Left lung (tissue), 10 donors: ENCODE data around the gene HRK. TPM values are rescaled to one million over a fixed set of nuclear protein-coding genes. Genes with fewer than 3 reads are reported as not detected.

Experiments used
- ATAC-seq: fragments of 200-7000 bp; cut with Tn5 transposase; one replicate; pipeline ENCODE4 v1.9.1; 2020; ENCODE audit warnings: moderate library complexity
- DNase-seq, 4 donors: peaks; one replicate each; pipeline ENCODE4 v3.0.0-alpha.2; 2013 to 2020
- H3K27ac ChIP-seq, 2 donors: fragments of 200-600 bp; sonication (generic) in 1 of 2; one replicate each; pipeline versions ENCODE4 v1.5.0 to v1.8.0; 2020 to 2021
- H3K27me3 ChIP-seq, 2 donors: fragments of 200-600 bp; sonication (generic) in 1 of 2; one replicate each; pipeline versions ENCODE4 v1.5.0 to v1.8.0; 2020 to 2021
- H3K36me3 ChIP-seq, 2 donors: fragments of 200-600 bp; sonication (generic) in 1 of 2; one replicate each; pipeline versions ENCODE4 v1.5.0 to v1.8.0; 2020 to 2021
- H3K4me1 ChIP-seq, 2 donors: fragments of 200-600 bp; one replicate each; pipeline ENCODE4 v1.8.0; 2021
- H3K4me3 ChIP-seq, 2 donors: fragments of 200-600 bp; sonication (generic) in 1 of 2; one replicate each; pipeline versions ENCODE4 v1.5.0 to v1.8.0; 2020 to 2021; ENCODE audit warnings: mild to moderate bottlenecking in 1 of 2
- H3K9me3 ChIP-seq, 2 donors: fragments of 200-600 bp; sonication (generic) in 1 of 2; one replicate each; pipeline versions ENCODE4 v1.5.0 to v1.8.0; 2020 to 2021
- CTCF ChIP-seq, 2 donors: fragments of 200-600 bp; sonication (generic) in 1 of 2; IDR thresholded peaks; one replicate each; pipeline versions ENCODE4 v1.5.0 to v1.8.0; 2021; ENCODE audit warnings: antibody characterized with exemption in 2 of 2
- intact Hi-C, 2 donors: fragments of 100-400 bp; cut with DNase I; formaldehyde crosslinking; loops; one replicate each; pipeline versions ENCODE4 v1.11.2 to v1.14.2; 2022
- polyA plus RNA-seq, 6 donors: library from polyadenylated mRNA; unstranded; fragments of 120-200 nt; gene quantifications; one replicate each; pipeline ENCODE4 v1.2.1, GENCODE V29; 2013; ENCODE audit not compliant: insufficient read length in 6 of 6
- total RNA-seq, 2 donors: library from RNA; stranded (reverse); fragmentation: NEBNext Ultra II Directional; extraction: Animal tissue kit (Norgen Biotek cat#: 25700); gene quantifications; one replicate each; pipeline ENCODE4 v1.2.1, GENCODE V29; 2021
- donor health status: DM: no; HTN: yes; CAD: no.
- donor health status: DM: no; HTN: no; CAD: no.

Gene HRK
- total and polyA plus RNA-seq, 8 donors = 0.06 to 0.34 (median 0.15) TPM

DNA sequence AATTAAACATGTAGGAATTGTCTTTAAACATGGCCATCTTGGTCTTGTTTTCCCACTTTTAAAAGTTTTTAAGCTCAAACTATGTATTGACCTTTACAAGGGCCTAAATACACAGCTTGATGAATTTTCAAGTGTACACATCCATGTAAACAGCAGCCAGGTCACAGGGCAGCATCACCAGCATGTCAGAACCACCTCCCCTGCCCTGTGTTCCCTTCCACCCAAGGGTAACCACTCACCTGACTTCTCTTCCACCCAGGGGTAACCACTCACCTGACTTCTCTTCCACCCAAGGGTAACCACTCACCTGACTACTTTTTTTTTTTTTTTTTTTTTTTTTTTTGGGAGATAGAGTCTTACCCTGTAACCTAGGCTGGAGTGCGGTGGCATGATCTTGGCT is 34.1 kb upstream of the HRK start:
- TF ChIP-seq CTCF (IDR thresholded peaks at IDR 0.05) = no peak
- Histone ChIP-seq H3K4me3 (no peak overlapping the region), H3K27me3 (no peaks in the 10 kb centered on the region), H3K9me3 (no peaks in the 10 kb centered on the region), H3K27ac (no peak overlapping the region), H3K36me3 (no peaks in the 10 kb centered on the region), H3K4me1 (peaks cover 17 to 31% of the 10 kb centered on the region in 2 donors)
- no peak for DNase-seq
- intact Hi-C loops = no loop called here
- no peak for ATAC-seq

DNA sequence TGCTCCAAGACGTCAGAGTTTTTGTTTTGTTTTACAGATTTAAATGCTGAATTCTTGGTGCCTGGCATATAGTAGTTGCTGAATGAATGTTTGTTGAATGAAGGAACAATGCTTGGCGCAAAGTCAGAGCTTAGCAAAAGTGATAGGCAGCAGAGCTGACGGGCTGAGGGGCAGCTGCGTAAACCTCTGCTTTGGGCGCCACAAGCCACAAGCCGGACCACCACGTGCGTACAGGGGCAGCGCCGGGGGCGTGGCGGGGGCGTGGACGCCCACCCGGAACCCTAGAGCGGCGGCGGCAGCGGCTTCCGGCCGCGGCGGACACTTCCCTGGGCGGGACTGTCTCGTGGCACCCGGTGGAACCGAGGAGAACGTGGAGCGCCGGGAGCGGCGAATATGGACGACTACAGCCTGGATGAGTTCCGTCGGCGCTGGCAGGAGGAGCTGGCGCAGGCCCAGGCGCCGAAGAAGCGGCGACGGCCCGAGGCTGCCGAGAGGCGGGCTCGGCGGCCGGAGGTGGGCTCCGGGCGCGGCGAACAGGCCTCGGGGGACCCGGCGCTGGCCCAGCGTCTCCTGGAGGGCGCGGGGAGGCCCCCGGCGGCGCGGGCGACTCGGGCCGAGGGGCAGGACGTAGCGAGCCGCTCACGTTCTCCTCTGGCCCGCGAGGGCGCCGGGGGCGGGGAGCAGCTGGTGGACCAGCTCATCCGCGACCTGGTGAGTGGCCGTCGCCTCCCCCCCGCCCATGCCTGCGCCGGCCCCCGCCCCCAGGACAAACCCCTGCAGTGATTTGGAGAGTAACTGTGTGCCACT is 29.6 kb upstream of the HRK start, which contains the start of gene FBXW8:
FBXW8 (plus strand) TSS at position 306 of the 807 bp plus-strand sequence; CDS start at position 394, 88 bp downstream.
- intact Hi-C loops = no loop called here

GRCh38 chr12:116910280-116910644 is 29.0 kb upstream of the HRK start:
- no peaks in the 10 kb centered on the region for H3K9me3 ChIP-seq
- no peak for DNase-seq
- H3K27me3 ChIP-seq = peaks cover 0 to 3% of the 10 kb centered on the region in 2 donors
- peaks cover 4 to 21% of the 10 kb centered on the region in 2 donors for H3K4me1 ChIP-seq
- intact Hi-C loops = no loop called here
- H3K36me3 ChIP-seq = no peaks in the 10 kb centered on the region
- ATAC-seq = no peak
- TF ChIP-seq CTCF (IDR thresholded peaks at IDR 0.05) = no peak
- peak overlapping the region; percentile 82 to 88 for H3K4me3 ChIP-seq
- peak overlapping the region; percentile 77 to 79 for H3K27ac ChIP-seq

More for the DNA sequence above, 29.6 kb upstream of the HRK start, which contains the start of gene FBXW8:
- peaks cover 4 to 21% of the 10 kb centered on the region in 2 donors for H3K4me1 ChIP-seq
- H3K27me3 ChIP-seq = no peaks in the 10 kb centered on the region
- peak; percentile 95 for ATAC-seq
- H3K27ac ChIP-seq = peak within 1 kb of the TSS; percentile 77 to 79
- no peaks in the 10 kb centered on the region for H3K9me3 ChIP-seq
- no peaks in the 10 kb centered on the region for H3K36me3 ChIP-seq
- peak; percentile 63 to 93 (median 77) for DNase-seq
- TF ChIP-seq CTCF (IDR thresholded peaks at IDR 0.05) = no peak
- peak within 1 kb of the TSS; percentile 82 to 88 for H3K4me3 ChIP-seq

- H3K4me1 ChIP-seq = peaks cover 0 to 2% of the 10 kb centered on the region in 2 donors
- DNase-seq = no peak
- TF ChIP-seq CTCF (IDR thresholded peaks at IDR 0.05) = no peak
- H3K27ac ChIP-seq = no peak overlapping the region
- H3K4me3 ChIP-seq = no peak overlapping the region
- H3K27me3 ChIP-seq = peaks cover 0 to 16% of the 10 kb centered on the region in 2 donors
- intact Hi-C loops = no loop called here
- H3K36me3 ChIP-seq = no peaks in the 10 kb centered on the region
- no peaks in the 10 kb centered on the region for H3K9me3 ChIP-seq
- no peak for ATAC-seq
Measured at GRCh38 chr12:116906285-116906684, 25.0 kb upstream of the HRK start.

DNA sequence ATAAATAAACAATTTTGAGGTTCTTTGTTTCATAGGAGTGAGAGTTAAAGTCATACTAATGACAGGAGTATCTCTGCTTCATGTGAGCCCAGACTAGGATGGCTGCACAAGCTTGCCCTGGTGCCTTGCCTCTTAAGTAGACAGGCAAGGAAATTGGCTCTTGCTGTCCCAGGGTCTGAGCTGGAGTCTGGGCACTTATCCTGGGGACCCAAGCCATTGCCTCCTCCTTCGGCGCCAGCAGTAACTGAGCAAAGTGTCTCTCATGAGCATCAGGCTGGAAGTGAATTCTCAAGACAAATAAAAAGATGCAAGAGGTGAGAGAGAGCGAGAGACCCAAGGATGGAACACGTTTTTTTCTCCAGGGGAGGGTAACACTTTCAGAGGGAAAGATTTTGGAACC is 22.6 kb upstream of the HRK start:
- TF ChIP-seq CTCF (IDR thresholded peaks at IDR 0.05) = no peak
- Histone ChIP-seq H3K9me3 (no peaks in the 10 kb centered on the region), H3K27me3 (peaks cover 0 to 16% of the 10 kb centered on the region in 2 donors), H3K4me1 (no peaks in the 10 kb centered on the region), H3K4me3 (no peak overlapping the region), H3K27ac (no peak overlapping the region), H3K36me3 (no peaks in the 10 kb centered on the region)
- intact Hi-C loops = no loop called here
- no peak for ATAC-seq
- no peak for DNase-seq
